Bronchial epithelial cell (primary cell): Measurements from ENCODE around the gene ZFAND5. TPM values are rescaled to one million over a fixed set of nuclear protein-coding genes. Genes with fewer than 3 reads are reported as not detected.
A peak's percentile ranks its signal among the peaks of the same experiment; 100 is the strongest.

Experiments
- DNase-seq: peaks from one replicate; pipeline ENCODE4 v3.0.0-alpha.2; 2010; ENCODE audit warnings: low read depth
- FAIRE-seq: peaks from 2 replicates; lab custom pipeline; 2011; peaks lifted over from hg19 to GRCh38; lab: Jason Lieb, UNC
- H3K27me3 ChIP-seq: 2 replicates; pipeline ENCODE4 v1.5.1; 2011; ENCODE audit warnings: low read length; ENCODE audit not compliant: control insufficient read depth, insufficient read depth
- H3K36me3 ChIP-seq: 2 replicates; pipeline ENCODE4 v1.5.1; 2011; ENCODE audit warnings: low read length; ENCODE audit not compliant: control insufficient read depth, insufficient read depth
- H3K4me3 ChIP-seq: 2 replicates; pipeline ENCODE4 v1.5.1; 2011; ENCODE audit warnings: mild to moderate bottlenecking, low read depth, low read length, control low read depth
- CTCF ChIP-seq: IDR thresholded peaks from 2 replicates; pipeline ENCODE4 v1.5.1; 2011; ENCODE audit warnings: mild to moderate bottlenecking, moderate library complexity, low read length, control low read depth, inconsistent platforms; ENCODE audit not compliant: insufficient read depth, severe bottlenecking
- total RNA-seq: library from RNA; depleted of rRNA; stranded (reverse); fragments of >200 nt; gene quantifications from 2 replicates; pipeline ENCODE4 v1.2.1, GENCODE V29; 2014

Gene ZFAND5
- total RNA-seq, 1 donor from 2014 or later, result 36.1 TPM

DNA sequence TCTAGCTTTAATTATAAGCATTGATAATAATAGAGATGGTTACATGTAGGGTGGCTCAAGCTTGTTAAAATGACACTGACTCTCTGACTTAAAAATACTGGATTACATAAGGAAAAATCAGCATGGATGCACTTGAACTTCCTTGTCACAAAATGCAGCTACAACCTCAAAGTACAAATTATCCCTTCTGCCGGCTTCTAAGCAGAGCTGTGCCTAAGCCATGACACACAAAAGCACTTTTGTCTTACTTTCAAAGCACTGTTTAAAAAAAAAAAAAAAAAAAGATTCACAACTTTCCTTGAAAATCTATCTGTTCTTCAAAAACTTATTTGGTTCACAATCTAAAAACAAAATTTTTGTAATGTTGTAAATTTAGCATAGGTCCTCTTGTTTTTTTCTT, 36.4 kb upstream of the ZFAND5 start:
- Histone ChIP-seq H3K36me3 (no peaks in the 10 kb centered on the region), H3K27me3 (no peaks in the 10 kb centered on the region), H3K4me3 (no peak overlapping the region)
- FAIRE-seq (no peak), DNase-seq (no peak)
- no peak for TF ChIP-seq CTCF

GRCh38 chr9:72400866-72401265, 35.9 kb upstream of the ZFAND5 start:
- DNase-seq, result no peak
- FAIRE-seq, result no peak
- H3K36me3 ChIP-seq, result no peaks in the 10 kb centered on the region
- no peak overlapping the region for H3K4me3 ChIP-seq
- H3K27me3 ChIP-seq, result no peaks in the 10 kb centered on the region
- no peak for TF ChIP-seq CTCF

GRCh38 chr9:72399391-72399790, 34.4 kb upstream of the ZFAND5 start:
- TF ChIP-seq CTCF, result no peak
- H3K27me3 ChIP-seq, result no peaks in the 10 kb centered on the region
- FAIRE-seq (no peak), DNase-seq (no peak)
- H3K4me3 ChIP-seq, result no peak overlapping the region
- no peaks in the 10 kb centered on the region for H3K36me3 ChIP-seq

DNA sequence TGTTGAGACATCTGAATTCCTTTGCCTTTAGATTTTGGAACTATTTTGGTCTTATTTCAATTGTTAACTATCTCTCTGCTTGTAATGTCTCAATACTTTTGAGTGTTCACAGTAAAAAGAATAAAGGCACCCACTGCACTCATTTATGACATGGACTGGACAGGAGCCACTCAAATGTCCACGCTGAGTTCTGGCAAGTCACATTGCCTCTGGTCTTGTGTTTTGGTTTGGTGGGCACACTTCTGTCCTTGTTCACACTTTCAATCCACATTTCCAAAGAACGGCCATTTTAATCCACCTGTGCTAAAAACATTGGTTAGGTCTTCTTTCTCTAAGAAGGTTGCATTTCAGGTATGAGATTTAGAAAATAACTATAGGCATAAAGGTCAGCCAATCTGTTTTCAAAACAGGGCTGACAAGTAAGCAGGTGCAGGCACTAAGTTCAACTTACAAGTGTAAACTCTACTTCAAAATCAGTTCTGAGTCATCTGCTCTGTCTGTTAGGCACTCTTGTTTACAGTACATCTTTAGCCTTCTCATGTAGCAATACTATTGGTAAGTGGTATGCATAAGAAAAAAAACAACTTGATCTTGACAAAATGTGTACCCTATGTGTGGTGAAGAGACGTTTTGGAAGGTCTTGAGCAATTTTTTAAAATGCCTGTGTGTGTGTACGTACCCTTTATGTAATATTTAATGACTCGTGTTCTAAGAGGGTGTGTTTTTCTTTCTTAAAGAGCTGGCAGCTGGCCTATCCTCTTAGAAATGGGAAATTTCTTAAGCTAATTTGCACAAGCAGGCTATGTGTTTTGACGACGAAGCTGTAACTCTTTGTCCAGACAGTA, 31.5 kb upstream of the ZFAND5 start:
- H3K36me3 ChIP-seq, result no peaks in the 10 kb centered on the region
- FAIRE-seq (no peak), DNase-seq (peak; percentile 88)
- H3K27me3 ChIP-seq, result no peaks in the 10 kb centered on the region
- no peak for TF ChIP-seq CTCF
- H3K4me3 ChIP-seq, result no peak overlapping the region

DNA sequence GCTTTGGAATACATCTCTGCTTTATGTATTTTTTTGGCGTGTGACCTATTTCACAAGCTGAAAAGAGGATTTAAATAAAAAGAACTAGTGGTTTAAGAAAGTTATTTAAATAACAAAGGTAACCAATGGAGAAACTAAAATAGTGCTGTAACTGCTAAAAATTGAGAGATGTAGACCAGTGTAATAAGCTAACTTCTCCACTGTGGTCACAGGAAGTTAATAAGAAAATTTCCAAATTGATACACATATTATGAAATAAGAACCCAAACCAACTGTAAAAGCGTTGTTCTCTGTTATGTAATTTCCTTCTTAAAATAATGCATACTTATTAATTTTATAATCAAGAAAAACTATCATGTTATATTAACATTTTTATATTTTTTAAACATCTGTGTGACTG, 29.1 kb upstream of the ZFAND5 start:
- H3K4me3 ChIP-seq, result no peak overlapping the region
- no peak for FAIRE-seq
- H3K36me3 ChIP-seq, result no peaks in the 10 kb centered on the region
- DNase-seq, result no peak
- H3K27me3 ChIP-seq, result no peaks in the 10 kb centered on the region
- TF ChIP-seq CTCF, result no peak
